ENCODE measurements around the gene IQSEC2.

DNA sequence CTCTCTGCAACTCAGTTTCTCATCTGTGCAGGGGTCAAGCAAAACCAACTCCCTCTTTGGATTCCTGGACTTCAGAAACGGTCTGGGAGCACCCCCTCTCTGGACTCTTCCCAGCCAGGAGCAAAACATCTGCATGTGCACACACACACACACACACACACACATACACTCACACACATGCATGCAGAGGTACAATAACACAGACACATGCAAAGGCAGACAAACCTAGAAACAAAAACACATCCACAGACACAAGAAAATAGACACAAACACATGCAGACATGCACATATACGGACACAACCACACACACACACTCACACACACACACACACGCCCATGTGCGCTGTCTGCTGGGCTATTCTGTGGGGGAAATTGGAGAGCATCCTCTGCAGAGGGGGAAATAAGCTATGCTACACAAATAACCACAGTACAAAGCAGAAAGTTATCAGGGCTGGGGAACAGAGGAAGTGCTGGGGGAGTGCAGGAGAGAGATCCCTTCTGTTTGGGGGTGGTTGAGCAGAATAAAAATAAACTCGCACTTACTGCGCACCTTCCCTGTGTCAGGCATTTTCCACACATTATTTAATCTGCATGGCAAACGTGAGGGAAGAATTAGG lies 19.9 kb downstream of the IQSEC2 start:
- no peak for TF ChIP-seq POLR2A (IDR thresholded peaks at IDR 0.05)
- no peak for TF ChIP-seq CTCF (IDR thresholded peaks at IDR 0.05)
- no peak for TF ChIP-seq EP300 (IDR thresholded peaks at IDR 0.05)
